Vagina (tissue), 2 donors: ENCODE data around the gene ANKS1B. TPM values are rescaled to one million over a fixed set of nuclear protein-coding genes. Genes with fewer than 3 reads are reported as not detected.
"Not testable (repeated sequence)": the region's sequence is repeated elsewhere in the genome, so short reads cannot be mapped to it uniquely, and the experiment has no call there.

ENCODE experiments used
- DNase-seq, 2 donors: peaks; one replicate each; pipeline ENCODE4 v3.0.0-alpha.2; 2017; ENCODE audit errors: extremely low spot score in 2 of 2
- H3K27ac ChIP-seq: fragments of 200-600 bp; sonication (generic); one replicate; pipeline ENCODE4 v1.5.1; 2019
- H3K27me3 ChIP-seq: fragments of 200-600 bp; sonication (generic); one replicate; pipeline ENCODE4 v1.5.1; 2019
- H3K36me3 ChIP-seq, 2 donors: fragments of 200-600 bp; sonication (generic); one replicate each; pipeline ENCODE4 v1.5.1; 2017 to 2019
- H3K4me1 ChIP-seq: fragments of 200-600 bp; sonication (generic); one replicate; pipeline ENCODE4 v1.5.1; 2019
- H3K4me3 ChIP-seq, 2 donors: fragments of 200-600 bp; sonication (generic); 1 replicate in 1 of 2; 2 replicates in 1 of 2; pipeline ENCODE4 v1.5.1; 2016 to 2019
- H3K9me3 ChIP-seq: fragments of 200-600 bp; sonication (generic); one replicate; pipeline ENCODE4 v1.5.1; 2019
- CTCF ChIP-seq, 3 experiments: fragments of 450-650 bp in 2 of 3; fragments of 200-600 bp in 1 of 3; sonication (generic) in 1 of 3; IDR thresholded peaks; one replicate each; pipeline ENCODE4 v1.5.1; 2017 to 2019; ENCODE audit warnings: antibody characterized with exemption in 3 of 3, mild to moderate bottlenecking in 2 of 3, moderate library complexity in 2 of 3
- POLR2A ChIP-seq, 2 donors: fragments of 450-650 bp; IDR thresholded peaks; one replicate each; pipeline ENCODE4 v1.6.1; 2017; ENCODE audit warnings: antibody characterized with exemption in 2 of 2, mild to moderate bottlenecking in 2 of 2, moderate library complexity in 2 of 2
- POLR2AphosphoS5 ChIP-seq, 2 donors: sonication (generic); formaldehyde crosslinking; IDR thresholded peaks; one replicate each; pipeline ENCODE4 v1.9.0; 2017; ENCODE audit warnings: antibody characterized with exemption in 2 of 2, mild to moderate bottlenecking in 2 of 2, low read depth in 1 of 2; ENCODE audit not compliant: insufficient read depth in 1 of 2
- intact Hi-C: fragments of 100-400 bp; cut with DNase I; formaldehyde crosslinking; loops from one replicate; pipeline ENCODE4 v1.15.1; 2023
- total RNA-seq: library from RNA; depleted of rRNA; stranded (reverse); fragments of >200 nt; gene quantifications from one replicate; pipeline ENCODE4 v1.2.3, GENCODE V29; 2016

Gene ANKS1B
- total RNA-seq, 1 donor from 2014 or later: 11.5 TPM

DNA sequence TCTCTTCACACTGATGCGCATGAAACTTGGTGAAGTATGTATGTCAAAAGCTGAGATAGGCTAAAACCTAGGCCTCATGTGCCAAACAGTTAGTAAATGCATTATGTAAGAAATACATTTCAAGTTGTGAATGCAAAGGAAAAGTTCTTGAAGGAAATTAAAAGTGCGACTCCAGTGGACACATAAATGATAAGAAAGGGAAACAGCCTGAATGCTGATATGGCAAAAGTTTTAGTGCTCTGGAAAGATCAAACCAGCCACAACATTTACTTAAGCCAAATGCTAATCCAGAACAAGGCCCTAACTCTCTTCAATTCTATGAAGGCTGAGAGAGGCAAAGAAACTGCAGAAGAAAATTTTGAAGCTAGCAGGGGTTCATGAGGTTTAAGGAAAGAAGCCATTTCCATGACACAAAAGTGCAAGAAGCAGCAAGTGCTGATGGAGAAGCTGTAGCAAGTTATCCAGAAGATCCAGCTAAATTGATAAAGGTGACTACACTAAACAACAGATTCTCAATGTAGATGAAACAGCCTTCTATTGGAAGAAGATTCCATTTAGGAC lies 262.9 kb downstream of the ANKS1B start:
- Histone ChIP-seq H3K4me3 (no peak overlapping the region), H3K9me3 (no peaks in the 10 kb centered on the region), H3K27ac (no peak overlapping the region), H3K36me3 (no peaks in the 10 kb centered on the region), H3K4me1 (no peaks in the 10 kb centered on the region), H3K27me3 (no peaks in the 10 kb centered on the region)
- intact Hi-C loops: no loop called here
- TF ChIP-seq POLR2A (IDR thresholded peaks at IDR 0.05) (no peak), POLR2AphosphoS5 (IDR thresholded peaks at IDR 0.05; ENCODE audit: insufficient read depth in 1 of 2, low read depth in 1 of 2) (no peak), CTCF (IDR thresholded peaks at IDR 0.05) (no peak)
- DNase-seq: no peak

DNA sequence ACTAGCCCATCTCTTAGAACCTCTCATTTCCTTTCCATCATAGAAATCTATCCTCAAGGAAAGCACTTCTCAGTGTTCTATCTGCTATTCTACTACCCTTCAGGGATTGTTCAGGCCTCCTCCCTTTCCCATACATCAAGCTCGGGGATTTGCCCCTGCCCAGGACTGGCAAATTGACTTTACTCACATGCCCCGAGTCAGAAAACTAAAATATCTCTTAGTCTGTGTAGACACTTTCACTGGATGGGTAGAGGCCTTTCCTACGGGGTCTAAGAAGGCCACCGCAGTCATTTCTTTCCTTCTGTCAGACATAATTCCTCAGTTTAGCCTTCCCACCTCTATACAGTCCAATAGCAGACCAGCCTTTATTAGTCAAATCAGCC lies 264.7 kb downstream of the ANKS1B start:
- H3K27ac ChIP-seq, H3K27me3 ChIP-seq, H3K9me3 ChIP-seq, H3K36me3 ChIP-seq, H3K4me1 ChIP-seq, H3K4me3 ChIP-seq, DNase-seq, intact Hi-C loops: not testable (repeated sequence)

- intact Hi-C loops, H3K4me3 ChIP-seq, H3K27ac ChIP-seq, DNase-seq, H3K27me3 ChIP-seq, H3K9me3 ChIP-seq, H3K36me3 ChIP-seq, H3K4me1 ChIP-seq: not testable (repeated sequence)
Observed at GRCh38 chr12:99719411-99720082, 265.2 kb downstream of the ANKS1B start.

DNA sequence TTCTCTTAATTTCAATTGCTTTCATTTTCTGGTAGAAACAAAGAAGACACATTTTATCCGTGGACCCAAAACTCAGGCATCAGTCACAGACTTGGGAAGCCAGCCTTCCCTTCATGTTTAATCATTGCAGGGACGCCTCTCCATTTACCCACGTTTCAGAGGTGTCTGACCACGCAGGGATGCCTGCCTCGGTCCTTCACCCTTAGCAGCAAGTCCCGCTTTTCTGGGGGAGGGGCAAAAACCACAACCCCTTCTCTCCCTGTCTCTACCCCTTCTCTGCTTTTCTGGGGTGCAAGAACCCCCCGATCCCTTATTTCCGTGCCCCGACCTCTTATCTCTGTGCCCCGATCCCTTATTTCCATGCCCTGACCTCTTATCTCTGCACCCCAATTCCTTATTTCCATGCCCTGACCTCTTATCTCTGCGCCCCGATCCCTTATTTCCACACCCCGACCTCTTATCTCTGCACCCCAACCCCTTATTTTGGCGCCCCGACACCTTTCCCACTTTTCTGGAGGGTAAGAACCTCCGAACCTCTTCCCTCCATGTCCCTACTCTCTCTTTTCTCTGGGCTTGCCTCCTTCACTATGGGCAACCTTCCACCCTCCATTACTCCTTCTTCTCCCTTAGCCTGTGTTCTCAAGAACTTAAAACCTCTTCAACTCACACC lies 268.8 kb downstream of the ANKS1B start:
- DNase-seq: not testable (repeated sequence)

DNA sequence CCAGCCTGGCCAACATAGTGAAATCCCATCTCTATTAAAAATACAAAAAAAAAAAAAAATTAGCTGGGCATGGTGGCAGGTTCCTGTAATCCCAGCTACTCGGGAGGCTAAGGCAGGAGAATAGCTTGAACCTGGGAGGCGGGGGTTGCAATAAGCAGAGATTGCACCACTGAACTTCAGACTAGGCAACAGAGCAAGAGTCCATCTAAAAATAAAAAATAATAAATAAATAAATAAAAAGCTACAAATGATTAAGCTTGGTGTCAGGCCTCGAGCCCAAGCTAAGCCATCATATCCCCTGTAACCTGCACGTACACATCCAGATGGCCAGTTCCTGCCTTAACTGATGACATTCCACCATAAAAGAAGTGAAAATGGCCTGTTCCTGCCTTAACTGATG lies 269.8 kb downstream of the ANKS1B start:
- not testable (repeated sequence) for H3K36me3 ChIP-seq

More for the DNA sequence above, 268.8 kb downstream of the ANKS1B start:
- H3K4me1 ChIP-seq, intact Hi-C loops, H3K36me3 ChIP-seq, H3K27me3 ChIP-seq, H3K4me3 ChIP-seq, H3K9me3 ChIP-seq, H3K27ac ChIP-seq: not testable (repeated sequence)

GRCh38 chr12:99713946-99714520 lies 270.7 kb downstream of the ANKS1B start:
- intact Hi-C loops: no loop called here
- no peaks in the 10 kb centered on the region for H3K4me1 ChIP-seq
- DNase-seq: no peak
- no peaks in the 10 kb centered on the region for H3K9me3 ChIP-seq
- TF ChIP-seq POLR2AphosphoS5 (IDR thresholded peaks at IDR 0.05; ENCODE audit: insufficient read depth in 1 of 2, low read depth in 1 of 2): no peak
- no peak for TF ChIP-seq POLR2A (IDR thresholded peaks at IDR 0.05)
- no peak for TF ChIP-seq CTCF (IDR thresholded peaks at IDR 0.05)
- H3K36me3 ChIP-seq: no peaks in the 10 kb centered on the region
- no peaks in the 10 kb centered on the region for H3K27me3 ChIP-seq
- H3K4me3 ChIP-seq: no peak overlapping the region
- H3K27ac ChIP-seq: no peak overlapping the region

More for the DNA sequence above, 269.8 kb downstream of the ANKS1B start:
- intact Hi-C loops, H3K27me3 ChIP-seq, DNase-seq, H3K27ac ChIP-seq, H3K4me1 ChIP-seq, H3K9me3 ChIP-seq, H3K4me3 ChIP-seq: not testable (repeated sequence)

DNA sequence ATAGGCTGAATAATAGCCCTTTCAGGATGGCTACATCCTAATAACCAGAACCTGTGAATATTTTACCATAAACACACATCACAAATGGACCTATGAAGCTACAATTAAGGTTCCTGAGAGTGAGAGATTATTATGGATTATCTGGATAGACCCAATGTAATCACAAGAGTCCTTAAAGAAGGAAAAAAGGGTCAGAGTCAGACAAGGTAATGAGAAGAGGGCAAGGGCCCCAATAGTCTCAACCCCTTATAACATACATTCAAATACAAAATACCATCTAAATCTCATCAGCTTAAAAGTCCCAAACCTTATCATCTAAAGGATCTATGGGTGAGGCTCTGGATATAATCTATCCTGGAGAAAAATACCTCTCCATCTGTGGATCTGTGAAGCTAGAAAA lies 272.5 kb downstream of the ANKS1B start:
- no peak overlapping the region for H3K4me3 ChIP-seq
- TF ChIP-seq POLR2AphosphoS5 (IDR thresholded peaks at IDR 0.05; ENCODE audit: insufficient read depth in 1 of 2, low read depth in 1 of 2) (no peak), CTCF (IDR thresholded peaks at IDR 0.05) (no peak)
- intact Hi-C loops: no loop called here

More for the DNA sequence above, 272.5 kb downstream of the ANKS1B start:
- Histone ChIP-seq H3K36me3 (no peaks in the 10 kb centered on the region), H3K27me3 (no peaks in the 10 kb centered on the region), H3K4me1 (no peaks in the 10 kb centered on the region), H3K27ac (no peak overlapping the region), H3K9me3 (no peaks in the 10 kb centered on the region)
- DNase-seq: no peak
